A673 (cell line): ENCODE measurements around the gene WFDC1. TPM values are rescaled to one million over a fixed set of nuclear protein-coding genes. Genes with fewer than 3 reads are reported as not detected.

ENCODE experiments used
- BruUV-seq: library from RNA; stranded (reverse); fragments of 400-500 nt; replicated peaks from 2 replicates; lab custom pipeline; 2021; lab: Mats Ljungman, UMichigan
- CTCF ChIA-PET: fragments of 300-600 bp; sonication (Branson Sonifier 250); formaldehyde crosslinking; loops from one replicate; lab custom pipeline; 2022; ENCODE audit warnings: antibody characterized with exemption; lab: Charles Lee
- POLR2A ChIA-PET: fragments of 300-600 bp; sonication (Branson Sonifier 250); formaldehyde crosslinking; loops from one replicate; lab custom pipeline; 2022; ENCODE audit warnings: antibody characterized with exemption; ENCODE audit not compliant: low non-redundant PET; lab: Charles Lee
- DNase-seq: peaks from one replicate; pipeline ENCODE4 v3.0.0-alpha.2; 2015; ENCODE audit warnings: low spot score
- H3K27ac ChIP-seq: fragments of 200-600 bp; sonication (generic); 2 replicates; pipeline ENCODE4 v1.5.1; 2016; ENCODE audit warnings: mixed run types, low read depth, mild to moderate bottlenecking, mixed read lengths, antibody characterized with exemption, low read length; ENCODE audit not compliant: poor library complexity, severe bottlenecking
- H3K27me3 ChIP-seq: fragments of 200-600 bp; sonication (generic); replicated peaks from 2 replicates; pipeline ENCODE4 v1.6.1; 2017; ENCODE audit warnings: mixed run types, low read depth, mild to moderate bottlenecking, mixed read lengths, antibody characterized with exemption, low read length; ENCODE audit not compliant: insufficient read depth, poor library complexity
- H3K36me3 ChIP-seq: fragments of 200-600 bp; sonication (generic); 2 replicates; pipeline ENCODE4 v1.6.1; 2016; ENCODE audit warnings: mixed run types, mild to moderate bottlenecking, mixed read lengths, antibody characterized with exemption, low read length; ENCODE audit not compliant: insufficient read depth, poor library complexity, severe bottlenecking
- H3K4me1 ChIP-seq: fragments of 200-600 bp; sonication (generic); 2 replicates; pipeline ENCODE4 v1.6.1; 2017; ENCODE audit warnings: mixed run types, mild to moderate bottlenecking, mixed read lengths, antibody characterized with exemption, low read length; ENCODE audit not compliant: insufficient read depth, poor library complexity, severe bottlenecking
- H3K4me3 ChIP-seq: fragments of 200-600 bp; sonication (generic); 2 replicates; pipeline ENCODE4 v1.5.1; 2016; ENCODE audit warnings: low read depth, mixed run types, mild to moderate bottlenecking, mixed read lengths, low read length; ENCODE audit not compliant: poor library complexity, severe bottlenecking
- H3K9me3 ChIP-seq: fragments of 200-600 bp; sonication (generic); 2 replicates; pipeline ENCODE4 v1.6.1; 2016; ENCODE audit warnings: mixed run types, low read depth, mild to moderate bottlenecking, mixed read lengths, antibody characterized with exemption, low read length; ENCODE audit not compliant: poor library complexity, severe bottlenecking
- CTCF ChIP-seq: fragments of 300-800, 200-600 bp; sonication (generic); conservative IDR thresholded peaks from 2 replicates; pipeline ENCODE4 v1.5.1; 2017; ENCODE audit warnings: low read depth, mild to moderate bottlenecking, antibody characterized with exemption, low read length, moderate library complexity, mixed read lengths
- EZH2 ChIP-seq: fragments of 200-600 bp; sonication (generic); IDR thresholded peaks from 2 replicates; pipeline ENCODE4 v1.6.1; 2017; ENCODE audit warnings: borderline replicate concordance, low read depth, mild to moderate bottlenecking, mixed read lengths, antibody characterized with exemption, low read length; ENCODE audit not compliant: poor library complexity, severe bottlenecking
- intact Hi-C: fragments of 100-400 bp; cut with micrococcal nuclease; formaldehyde crosslinking; loops from one replicate; pipeline ENCODE4 v1.10.0; 2022; ENCODE audit not compliant: unreplicated experiment
- total RNA-seq: library from RNA; stranded (reverse); gene quantifications from 2 replicates; pipeline ENCODE4 v1.2.3, GENCODE V29; 2021

Gene WFDC1
- total RNA-seq, 1 experiment from 2014 or later: not detected

- BruUV-seq: no TSS peak
- Histone ChIP-seq H3K27me3 (peaks cover 4% of the 10 kb centered on the region), H3K27ac (no peak overlapping the region), H3K4me3 (no peak overlapping the region), H3K36me3 (no peaks in the 10 kb centered on the region), H3K4me1 (no peaks in the 10 kb centered on the region), H3K9me3 (no peaks in the 10 kb centered on the region)
- intact Hi-C loops: loop anchor here (1.0 kb wide), 1 partner anchor 207 kb away; no protein-coding TSS in a partner anchor
- DNase-seq: peak; percentile 68
- POLR2A ChIA-PET: no interaction called here
- TF ChIP-seq CTCF (peak; percentile 90), EZH2 (no peak)
- CTCF ChIA-PET: interaction anchor here (0.8 kb wide), 1 partner anchor 31 kb away, joined by 8 read pairs; no protein-coding TSS in a partner anchor
Measured at GRCh38 chr16:84277244-84277823, 17.3 kb upstream of the WFDC1 start.

GRCh38 chr16:84278333-84278732 is 16.3 kb upstream of the WFDC1 start:
- ChIA-PET CTCF (no interaction called here), POLR2A (no interaction called here)
- Histone ChIP-seq H3K4me1 (no peaks in the 10 kb centered on the region), H3K27ac (no peak overlapping the region), H3K9me3 (no peaks in the 10 kb centered on the region), H3K36me3 (no peaks in the 10 kb centered on the region), H3K27me3 (no peaks in the 10 kb centered on the region), H3K4me3 (no peak overlapping the region)
- no peak for DNase-seq
- BruUV-seq: no TSS peak
- intact Hi-C loops: no loop called here
- TF ChIP-seq EZH2: no peak
- TF ChIP-seq CTCF: no peak

GRCh38 chr16:84278968-84279367 is 15.7 kb upstream of the WFDC1 start:
- DNase-seq: no peak
- Histone ChIP-seq H3K36me3 (no peaks in the 10 kb centered on the region), H3K4me3 (no peak overlapping the region), H3K4me1 (no peaks in the 10 kb centered on the region), H3K27me3 (no peaks in the 10 kb centered on the region), H3K9me3 (no peaks in the 10 kb centered on the region), H3K27ac (no peak overlapping the region)
- CTCF ChIA-PET: no interaction called here
- POLR2A ChIA-PET: no interaction called here
- no TSS peak for BruUV-seq
- intact Hi-C loops: no loop called here
- TF ChIP-seq CTCF (no peak), EZH2 (no peak)
